Suprapubic skin (tissue), 3 donors: ENCODE data around the gene SIPA1L3.

Experiments used
- EP300 ChIP-seq: sonication (generic); formaldehyde crosslinking; IDR thresholded peaks from one replicate; pipeline ENCODE4 v1.6.1; 2017; ENCODE audit warnings: antibody characterized with exemption
- TF ChIP-seq, protein P1 (sequence below), 2 donors: fragments of 200-600 bp in 1 of 2; fragments of 450-650 bp in 1 of 2; sonication (generic) in 1 of 2; IDR thresholded peaks; one replicate each; pipeline ENCODE4 v1.5.1; 2016 to 2019; ENCODE audit warnings: antibody characterized with exemption in 2 of 2, mild to moderate bottlenecking in 1 of 2, moderate library complexity in 1 of 2

DNA sequence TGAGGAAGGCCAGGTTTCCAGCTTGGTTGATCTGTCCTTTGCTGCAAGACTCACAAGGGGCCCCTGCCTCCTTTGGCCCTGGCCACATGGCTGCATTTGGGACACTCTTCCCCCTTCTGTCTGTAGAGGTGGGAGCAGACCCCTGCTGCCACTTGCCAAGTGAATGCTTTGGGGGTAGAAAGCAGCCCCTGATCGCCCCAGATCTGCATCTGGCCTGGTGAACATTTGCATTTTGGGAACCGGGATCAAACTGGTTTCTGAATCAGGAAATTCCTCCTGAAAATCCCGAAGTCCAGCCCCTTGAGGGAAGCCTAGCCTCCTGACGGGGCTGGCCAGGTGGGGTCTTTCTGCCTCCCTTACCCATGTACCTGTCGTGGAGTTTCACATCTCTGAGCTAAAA lies 302.1 kb downstream of the SIPA1L3 start:
- TF ChIP-seq, protein P1, sequence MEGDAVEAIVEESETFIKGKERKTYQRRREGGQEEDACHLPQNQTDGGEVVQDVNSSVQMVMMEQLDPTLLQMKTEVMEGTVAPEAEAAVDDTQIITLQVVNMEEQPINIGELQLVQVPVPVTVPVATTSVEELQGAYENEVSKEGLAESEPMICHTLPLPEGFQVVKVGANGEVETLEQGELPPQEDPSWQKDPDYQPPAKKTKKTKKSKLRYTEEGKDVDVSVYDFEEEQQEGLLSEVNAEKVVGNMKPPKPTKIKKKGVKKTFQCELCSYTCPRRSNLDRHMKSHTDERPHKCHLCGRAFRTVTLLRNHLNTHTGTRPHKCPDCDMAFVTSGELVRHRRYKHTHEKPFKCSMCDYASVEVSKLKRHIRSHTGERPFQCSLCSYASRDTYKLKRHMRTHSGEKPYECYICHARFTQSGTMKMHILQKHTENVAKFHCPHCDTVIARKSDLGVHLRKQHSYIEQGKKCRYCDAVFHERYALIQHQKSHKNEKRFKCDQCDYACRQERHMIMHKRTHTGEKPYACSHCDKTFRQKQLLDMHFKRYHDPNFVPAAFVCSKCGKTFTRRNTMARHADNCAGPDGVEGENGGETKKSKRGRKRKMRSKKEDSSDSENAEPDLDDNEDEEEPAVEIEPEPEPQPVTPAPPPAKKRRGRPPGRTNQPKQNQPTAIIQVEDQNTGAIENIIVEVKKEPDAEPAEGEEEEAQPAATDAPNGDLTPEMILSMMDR (IDR thresholded peaks at IDR 0.05) = no peak
- TF ChIP-seq EP300 = no peak
